Activated T-helper 2 cell treated with anti-CD3 and anti-CD28 coated beads, Interferon-gamma antibody, Interleukin-2, Interleukin-4, amounts not matched to agents 10 μg/mL and 5 μg/mL and 100 μg/mL, durations not matched to agents 14 hours and 24 hours and 36 hours (primary cell): ENCODE data around the gene LONRF2. TPM values are rescaled to one million over a fixed set of nuclear protein-coding genes. Genes with fewer than 3 reads are reported as not detected.

Experiments
- DNase-seq: peaks from one replicate; pipeline ENCODE4 v3.0.0; 2021; ENCODE audit warnings: low spot score
- H3K27ac Mint-ChIP-seq: one replicate; pipeline ENCODE4 v1.8.0; 2021; ENCODE audit warnings: mixed read lengths
- H3K27me3 Mint-ChIP-seq: one replicate; pipeline ENCODE4 v1.8.0; 2021; ENCODE audit warnings: low read depth, mixed read lengths
- H3K36me3 Mint-ChIP-seq: one replicate; pipeline ENCODE4 v1.8.0; 2021; ENCODE audit warnings: low read depth, mixed read lengths
- H3K4me1 Mint-ChIP-seq: one replicate; pipeline ENCODE4 v1.8.0; 2021; ENCODE audit warnings: low read depth, mixed read lengths
- H3K4me3 Mint-ChIP-seq: one replicate; pipeline ENCODE4 v1.8.0; 2021; ENCODE audit warnings: low read depth, mild to moderate bottlenecking, moderate library complexity, mixed read lengths
- H3K9me3 Mint-ChIP-seq: one replicate; pipeline ENCODE4 v1.8.0; 2021; ENCODE audit warnings: mixed read lengths
- intact Hi-C: fragments of 100-400 bp; cut with micrococcal nuclease; formaldehyde crosslinking; loops from one replicate; pipeline ENCODE4 v1.15.1; 2023
- total RNA-seq: library from RNA; stranded (reverse); gene quantifications from 2 replicates; pipeline ENCODE4 v1.2.3, GENCODE V29; 2022

LONRF2 gene
- total RNA-seq, 1 donor from 2014 or later = 0.21 TPM

DNA sequence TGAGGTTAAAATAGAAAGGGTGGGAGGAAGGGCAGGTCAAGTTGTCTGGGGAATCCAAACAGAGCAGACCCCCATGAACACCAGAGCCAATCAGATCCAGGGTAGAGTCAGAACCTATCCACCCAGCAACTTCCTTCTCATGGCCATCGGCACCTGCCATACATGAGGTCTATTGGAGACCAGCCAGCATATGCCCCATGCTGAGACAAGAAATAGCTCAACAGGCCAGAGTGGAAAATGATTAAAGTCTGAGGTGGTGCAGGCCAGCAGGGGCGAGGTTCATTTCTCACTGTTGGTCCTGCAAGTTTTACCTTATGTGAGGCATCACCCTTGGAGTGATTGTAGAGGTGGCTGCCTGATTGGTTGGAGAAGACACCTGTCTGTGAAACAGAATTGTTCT is 89.2 kb downstream of the LONRF2 start:
- no peak overlapping the region for H3K4me3 Mint-ChIP-seq

DNA sequence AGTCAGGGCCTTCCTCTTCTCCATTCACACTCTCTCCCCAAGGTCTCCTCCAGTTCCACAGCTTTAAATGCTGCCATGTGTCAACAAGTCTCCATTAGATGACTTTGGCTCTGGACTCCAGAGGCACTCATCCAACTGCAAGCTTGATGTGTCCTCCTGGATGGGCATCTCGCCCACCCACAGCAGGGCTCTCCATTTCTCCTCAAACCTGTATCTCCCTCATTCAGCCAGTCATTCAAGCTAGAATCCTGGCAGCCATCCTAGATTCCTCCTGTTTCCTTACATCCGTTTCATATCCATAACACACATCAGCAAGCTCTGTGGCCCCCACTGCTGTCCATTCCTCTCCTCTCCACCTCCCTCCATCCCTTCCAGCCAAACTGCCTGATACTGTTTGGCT is 91.5 kb downstream of the LONRF2 start:
- Mint-ChIP-seq H3K4me3 (no peak overlapping the region), H3K4me1 (peaks cover 9% of the 10 kb centered on the region), H3K27ac (no peak overlapping the region), H3K27me3 (peaks cover 13% of the 10 kb centered on the region), H3K9me3 (no peaks in the 10 kb centered on the region), H3K36me3 (no peaks in the 10 kb centered on the region)
- no peak for DNase-seq
- intact Hi-C loops = no loop called here

More for the DNA sequence above, 89.2 kb downstream of the LONRF2 start:
- Mint-ChIP-seq H3K27ac (no peak overlapping the region), H3K9me3 (no peaks in the 10 kb centered on the region), H3K36me3 (no peaks in the 10 kb centered on the region), H3K4me1 (peaks cover 9% of the 10 kb centered on the region), H3K27me3 (peaks cover 12% of the 10 kb centered on the region)
- intact Hi-C loops = no loop called here
- no peak for DNase-seq

- no peak overlapping the region for H3K4me3 Mint-ChIP-seq
- no peaks in the 10 kb centered on the region for H3K9me3 Mint-ChIP-seq
- peaks cover 22% of the 10 kb centered on the region for H3K27me3 Mint-ChIP-seq
Observed at GRCh38 chr2:100228967-100229366, 93.3 kb downstream of the LONRF2 start.

GRCh38 chr2:100228415-100228814 is 93.9 kb downstream of the LONRF2 start:
- H3K27ac Mint-ChIP-seq = no peak overlapping the region
- intact Hi-C loops = no loop called here
- H3K4me1 Mint-ChIP-seq = no peaks in the 10 kb centered on the region
- no peaks in the 10 kb centered on the region for H3K36me3 Mint-ChIP-seq
- H3K27me3 Mint-ChIP-seq = peaks cover 22% of the 10 kb centered on the region
- H3K4me3 Mint-ChIP-seq = no peak overlapping the region
- no peak for DNase-seq
- no peaks in the 10 kb centered on the region for H3K9me3 Mint-ChIP-seq

More at GRCh38 chr2:100228967-100229366, 93.3 kb downstream of the LONRF2 start:
- intact Hi-C loops = no loop called here
- H3K4me1 Mint-ChIP-seq = no peaks in the 10 kb centered on the region
- no peak overlapping the region for H3K27ac Mint-ChIP-seq
- DNase-seq = no peak
- no peaks in the 10 kb centered on the region for H3K36me3 Mint-ChIP-seq

GRCh38 chr2:100224988-100225710 is 97.2 kb downstream of the LONRF2 start:
- Mint-ChIP-seq H3K27ac (no peak overlapping the region), H3K27me3 (peaks cover 31% of the 10 kb centered on the region), H3K9me3 (no peaks in the 10 kb centered on the region), H3K4me1 (no peaks in the 10 kb centered on the region), H3K36me3 (no peaks in the 10 kb centered on the region), H3K4me3 (no peak overlapping the region)
- intact Hi-C loops = no loop called here
- no peak for DNase-seq

DNA sequence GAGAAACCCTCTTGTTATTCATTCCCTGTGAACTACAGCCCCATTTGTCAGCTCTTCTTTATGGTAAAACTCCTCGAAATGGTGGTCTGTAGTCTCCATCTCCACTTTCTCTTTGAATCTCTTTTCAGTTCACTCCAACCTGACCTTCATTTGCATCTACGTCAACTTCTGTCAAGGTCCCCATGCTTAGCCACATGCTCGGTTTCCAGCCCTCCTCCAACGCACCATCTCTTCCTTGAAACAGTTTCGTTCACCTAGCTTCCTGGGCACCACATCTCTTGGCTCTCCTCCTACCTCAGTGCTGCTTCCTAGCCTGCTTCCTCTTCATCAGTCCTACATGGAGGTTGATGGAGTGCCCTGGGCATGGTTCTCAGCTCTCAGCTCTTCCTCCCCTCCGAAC is 98.8 kb downstream of the LONRF2 start:
- no peak overlapping the region for H3K4me3 Mint-ChIP-seq
- intact Hi-C loops = no loop called here
- H3K9me3 Mint-ChIP-seq = no peaks in the 10 kb centered on the region
- peaks cover 31% of the 10 kb centered on the region for H3K27me3 Mint-ChIP-seq
- H3K27ac Mint-ChIP-seq = no peak overlapping the region
- no peak for DNase-seq
- H3K36me3 Mint-ChIP-seq = no peaks in the 10 kb centered on the region
- H3K4me1 Mint-ChIP-seq = no peaks in the 10 kb centered on the region

Other genes starting within 250 kb of the LONRF2 start
- 1.4 and 1.7 TPM in 2 replicates for gene AFF3, start 179.9 kb downstream of the LONRF2 start, total RNA-seq
- 6.8 and 10.5 TPM in 2 replicates for gene CHST10, start 95.2 kb upstream of the LONRF2 start, total RNA-seq
- not detected in 2 replicates for gene NMS, start 148.0 kb upstream of the LONRF2 start, total RNA-seq
- 42.5 and 48.8 TPM in 2 replicates for gene PDCL3, start 240.5 kb upstream of the LONRF2 start, total RNA-seq